ENCODE data around the gene ST6GAL1. TPM values are rescaled to one million over a fixed set of nuclear protein-coding genes. Genes with fewer than 3 reads are reported as not detected.
"Not testable (repeated sequence)": the region's sequence is repeated elsewhere in the genome, so short reads cannot be mapped to it uniquely, and the experiment has no call there.

Gene ST6GAL1
- total RNA-seq, 6 donors from 2014 or later: 72.6 to 141 (median 93.3) TPM

DNA sequence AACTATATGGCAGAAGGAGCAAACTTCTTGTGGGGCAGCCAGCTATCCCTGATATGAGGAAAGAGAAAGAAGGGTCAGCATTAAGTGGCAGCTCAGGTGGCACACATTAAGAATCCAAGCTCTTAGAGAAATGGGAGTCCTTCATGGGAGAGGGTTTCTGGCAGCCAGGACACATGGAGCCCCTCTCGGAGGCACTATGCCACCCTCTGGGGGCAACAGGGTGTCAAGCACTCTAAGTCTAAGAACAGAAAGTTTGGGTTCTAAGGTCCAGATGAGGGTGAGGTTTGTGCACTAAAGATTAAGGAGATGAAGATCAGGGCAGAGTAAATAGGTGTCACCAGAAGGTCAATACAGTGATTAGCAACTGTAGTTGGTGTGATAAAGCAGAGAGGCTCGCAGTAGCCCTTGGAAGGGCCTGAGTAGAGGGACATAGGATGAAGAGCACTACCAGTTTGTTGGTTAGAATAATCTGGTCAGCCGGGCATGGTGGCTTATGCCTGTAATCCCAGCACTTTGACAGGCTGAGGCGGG lies 89.3 kb downstream of the ST6GAL1 start:
- no peak overlapping the region for H3K4me3 ChIP-seq
- H3K4me1 ChIP-seq: peaks cover 11 to 22% (median 19%) of the 10 kb centered on the region in 4 donors
- no peaks in the 10 kb centered on the region for H3K27me3 ChIP-seq
- 92 to 94% methylated on average over 4 of the region's 4 CpGs for WGBS, 2 donors
- no peak overlapping the region for H3K27ac ChIP-seq
- TF ChIP-seq CTCF (IDR thresholded peaks at IDR 0.05): no peak
- TF ChIP-seq POLR2A (IDR thresholded peaks at IDR 0.05): no peak
- no peak for TF ChIP-seq EP300 (IDR thresholded peaks at IDR 0.05)
- no peak for TF ChIP-seq POLR2AphosphoS5 (IDR thresholded peaks at IDR 0.05)
- H3K36me3 ChIP-seq: no peaks in the 10 kb centered on the region
- DNase-seq (no peak), ATAC-seq (ENCODE audit: low FRiP score in 2 of 2) (no peak)
- no peaks in the 10 kb centered on the region for H3K9me3 ChIP-seq

DNA sequence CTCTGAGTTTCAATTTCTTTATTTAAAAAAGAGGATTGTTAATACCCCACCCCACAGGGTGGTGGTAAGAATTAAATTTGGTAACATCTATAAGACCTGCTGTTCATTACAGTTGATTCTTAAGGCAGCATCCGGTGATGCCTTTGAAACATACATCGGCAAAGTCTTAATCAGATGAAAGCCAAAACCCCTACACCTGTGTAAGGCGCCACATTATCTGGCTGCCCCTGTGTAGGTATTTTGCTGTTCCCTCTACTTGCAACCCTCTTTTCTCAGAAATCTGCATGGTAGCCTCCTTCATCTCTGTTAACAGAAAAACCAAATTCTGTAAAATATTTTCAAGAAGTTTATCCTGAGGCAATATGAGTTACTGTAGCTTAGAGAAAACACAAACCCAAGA lies 90.0 kb downstream of the ST6GAL1 start:
- no peaks in the 10 kb centered on the region for H3K36me3 ChIP-seq
- 98 to 99% methylated on average over 3 of the region's 3 CpGs for WGBS, 2 donors
- H3K4me1 ChIP-seq: peaks cover 9 to 17% (median 12%) of the 10 kb centered on the region in 4 donors
- ATAC-seq (ENCODE audit: low FRiP score in 2 of 2) (no peak), DNase-seq (no peak)
- TF ChIP-seq POLR2AphosphoS5 (IDR thresholded peaks at IDR 0.05) (no peak), POLR2A (IDR thresholded peaks at IDR 0.05) (no peak), EP300 (IDR thresholded peaks at IDR 0.05) (no peak), CTCF (IDR thresholded peaks at IDR 0.05) (no peak)
- H3K27ac ChIP-seq: no peak overlapping the region
- H3K9me3 ChIP-seq: no peaks in the 10 kb centered on the region
- H3K27me3 ChIP-seq: no peaks in the 10 kb centered on the region
- H3K4me3 ChIP-seq: no peak overlapping the region

- H3K9me3 ChIP-seq: no peaks in the 10 kb centered on the region
- 94 to 95% methylated on average over 6 of the region's 6 CpGs for WGBS, 2 donors
- no peaks in the 10 kb centered on the region for H3K36me3 ChIP-seq
- ATAC-seq (ENCODE audit: low FRiP score in 2 of 2): no peak
- no peak for DNase-seq
- TF ChIP-seq EP300 (IDR thresholded peaks at IDR 0.05) (no peak), POLR2A (IDR thresholded peaks at IDR 0.05) (no peak), POLR2AphosphoS5 (IDR thresholded peaks at IDR 0.05) (no peak), CTCF (IDR thresholded peaks at IDR 0.05) (no peak)
- no peak overlapping the region for H3K27ac ChIP-seq
- no peak overlapping the region for H3K4me3 ChIP-seq
- H3K4me1 ChIP-seq: peaks cover 3 to 6% (median 4%) of the 10 kb centered on the region in 4 donors
- H3K27me3 ChIP-seq: no peaks in the 10 kb centered on the region
These were observed 91.5 kb downstream of the ST6GAL1 start for GRCh38 chr3:187021748-187022402.

DNA sequence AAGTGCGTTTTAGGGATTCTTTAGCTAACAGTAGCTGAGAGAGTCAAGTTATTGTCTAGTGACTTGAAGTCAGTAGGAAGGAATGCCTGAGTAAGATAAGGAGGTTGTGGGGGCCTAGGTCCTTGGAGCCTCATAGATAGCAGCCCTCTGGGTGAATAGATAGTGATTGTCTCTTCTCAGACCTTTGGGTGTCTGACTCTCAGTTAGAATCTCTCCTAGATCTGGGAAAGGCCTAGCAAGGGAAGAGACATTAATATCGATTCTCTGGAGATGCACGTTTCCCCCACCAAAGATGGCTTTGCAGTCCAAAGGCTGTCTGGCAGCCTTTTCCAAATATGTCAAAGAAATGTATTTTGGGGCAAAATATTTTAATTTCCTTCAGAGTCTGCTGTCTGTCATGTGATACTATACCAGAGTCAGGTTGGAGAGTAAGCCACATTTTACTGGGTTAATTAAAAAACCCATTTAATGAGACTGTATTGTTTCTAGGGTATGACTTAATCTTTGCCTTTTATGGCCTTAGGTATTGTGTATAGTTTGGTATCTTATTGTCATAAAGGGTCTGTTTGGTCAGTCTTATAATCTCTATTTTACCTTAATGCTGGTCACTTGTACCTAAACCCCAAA lies 92.2 kb downstream of the ST6GAL1 start:
- Histone ChIP-seq H3K4me1 (peaks cover 0 to 3% (median under 1%) of the 10 kb centered on the region in 4 donors), H3K27me3 (no peaks in the 10 kb centered on the region), H3K4me3 (no peak overlapping the region), H3K9me3 (no peaks in the 10 kb centered on the region), H3K36me3 (no peaks in the 10 kb centered on the region), H3K27ac (no peak overlapping the region)
- TF ChIP-seq EP300 (IDR thresholded peaks at IDR 0.05) (no peak), POLR2AphosphoS5 (IDR thresholded peaks at IDR 0.05) (no peak), POLR2A (IDR thresholded peaks at IDR 0.05) (no peak), CTCF (IDR thresholded peaks at IDR 0.05) (no peak)
- DNase-seq: no peak
- no peak for ATAC-seq (ENCODE audit: low FRiP score in 2 of 2)
- 82 to 89% methylated on average over 3 of the region's 3 CpGs for WGBS, 2 donors

GRCh38 chr3:187023340-187023739 lies 93.0 kb downstream of the ST6GAL1 start:
- H3K36me3 ChIP-seq; H3K27me3 ChIP-seq; H3K27ac ChIP-seq; H3K4me3 ChIP-seq; H3K4me1 ChIP-seq; ATAC-seq (ENCODE audit: low FRiP score in 2 of 2); H3K9me3 ChIP-seq; DNase-seq: not testable (repeated sequence)
- 90 to 100% methylated on average over 2 of the region's 2 CpGs for WGBS, 2 donors

All from upper lobe of left lung (tissue), 6 donors.